Ecto neural progenitor cell (in vitro differentiated cells): ENCODE results near the gene GRM8.

Experiments
- DNase-seq: peaks from one replicate; pipeline ENCODE4 v3.0.0-alpha.2; 2018; ENCODE audit warnings: low spot score

Gene GRM8

DNA sequence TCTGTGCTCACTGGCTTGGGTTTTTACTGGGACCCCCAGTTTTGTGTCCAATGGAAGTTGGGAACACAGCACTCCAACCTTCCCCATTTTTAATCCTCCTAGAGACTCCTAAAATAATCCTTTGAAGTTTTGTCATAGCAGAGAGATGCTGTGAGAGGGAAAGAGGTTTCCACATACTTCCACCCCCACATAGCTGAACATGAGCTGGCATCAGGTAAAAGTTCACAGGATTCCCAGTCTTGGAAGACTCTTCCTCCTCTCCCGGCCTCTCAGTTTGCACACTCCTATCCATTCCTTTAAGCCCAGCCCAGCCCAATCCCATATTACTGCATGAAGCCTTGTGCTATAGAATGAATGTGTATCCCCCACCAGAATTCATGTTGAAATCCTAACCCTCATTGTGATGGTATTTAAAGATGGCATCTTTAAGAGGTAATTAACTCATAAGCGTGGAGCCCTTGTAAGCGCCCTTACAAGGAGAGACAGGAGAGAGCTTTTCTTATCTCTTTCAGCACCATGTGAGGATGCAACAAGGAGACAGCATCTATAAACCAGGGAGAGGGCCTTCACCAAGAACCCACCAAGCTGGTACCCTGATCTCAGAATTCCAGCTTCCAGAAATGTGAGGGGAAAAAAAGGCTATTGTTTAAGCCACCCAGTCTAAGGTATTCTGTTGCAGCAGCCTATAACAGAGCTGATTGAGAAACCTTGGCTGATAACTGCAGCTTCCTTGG lies 22.4 kb downstream of the GRM8 start:
- DNase-seq, result no peak

DNA sequence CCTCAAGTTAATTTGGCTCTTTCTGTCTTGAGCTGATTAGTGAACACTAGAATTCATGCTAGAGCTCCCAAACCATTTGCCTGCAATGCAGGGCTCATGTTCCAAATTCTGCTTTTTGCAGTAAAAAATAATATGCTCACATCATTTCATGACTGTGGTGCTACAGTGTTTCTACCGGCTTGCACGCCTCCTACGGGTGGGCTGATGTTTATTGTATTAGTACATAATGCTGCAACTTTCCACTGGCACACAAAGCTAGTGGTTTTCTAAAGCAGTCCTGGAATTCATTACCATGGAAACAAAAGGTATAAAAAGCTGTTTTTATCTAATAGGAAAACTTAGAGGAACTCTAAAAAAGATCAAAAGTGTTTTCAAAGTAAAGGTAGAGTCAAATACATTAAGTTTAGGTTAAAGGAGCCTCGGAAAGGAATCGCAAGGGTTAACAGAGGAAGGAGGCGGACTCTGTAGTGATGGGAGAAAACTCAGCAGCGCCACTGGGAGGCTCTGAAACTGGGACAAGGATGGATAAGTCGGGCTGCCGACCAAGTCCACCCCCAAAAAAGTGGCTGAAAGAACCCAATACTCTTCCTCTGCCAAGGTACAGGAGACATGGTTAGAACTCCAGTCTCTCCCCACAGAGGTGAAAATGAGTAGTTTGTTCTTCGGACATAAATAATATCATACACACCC lies 25.9 kb downstream of the GRM8 start:
- no peak for DNase-seq

DNA sequence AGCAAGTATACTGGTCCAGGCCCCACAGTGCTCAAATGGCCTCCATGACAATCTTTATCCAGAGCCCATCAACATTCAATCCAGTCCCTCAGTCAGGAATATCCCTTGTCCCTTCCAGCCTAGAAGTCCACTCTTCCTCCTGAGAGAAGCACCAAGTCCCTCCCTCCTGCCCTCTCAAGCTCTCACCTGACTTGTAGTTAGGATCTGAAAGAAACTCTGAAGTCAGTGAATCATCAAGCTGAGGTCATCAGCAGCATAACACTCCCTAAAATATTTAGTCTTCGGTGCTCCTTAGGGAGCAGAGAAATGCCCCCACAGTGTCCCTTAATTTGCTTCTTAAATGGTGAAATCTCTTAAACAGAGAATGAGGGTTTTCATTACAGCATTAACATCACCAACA lies 31.0 kb downstream of the GRM8 start:
- DNase-seq, result no peak

DNA sequence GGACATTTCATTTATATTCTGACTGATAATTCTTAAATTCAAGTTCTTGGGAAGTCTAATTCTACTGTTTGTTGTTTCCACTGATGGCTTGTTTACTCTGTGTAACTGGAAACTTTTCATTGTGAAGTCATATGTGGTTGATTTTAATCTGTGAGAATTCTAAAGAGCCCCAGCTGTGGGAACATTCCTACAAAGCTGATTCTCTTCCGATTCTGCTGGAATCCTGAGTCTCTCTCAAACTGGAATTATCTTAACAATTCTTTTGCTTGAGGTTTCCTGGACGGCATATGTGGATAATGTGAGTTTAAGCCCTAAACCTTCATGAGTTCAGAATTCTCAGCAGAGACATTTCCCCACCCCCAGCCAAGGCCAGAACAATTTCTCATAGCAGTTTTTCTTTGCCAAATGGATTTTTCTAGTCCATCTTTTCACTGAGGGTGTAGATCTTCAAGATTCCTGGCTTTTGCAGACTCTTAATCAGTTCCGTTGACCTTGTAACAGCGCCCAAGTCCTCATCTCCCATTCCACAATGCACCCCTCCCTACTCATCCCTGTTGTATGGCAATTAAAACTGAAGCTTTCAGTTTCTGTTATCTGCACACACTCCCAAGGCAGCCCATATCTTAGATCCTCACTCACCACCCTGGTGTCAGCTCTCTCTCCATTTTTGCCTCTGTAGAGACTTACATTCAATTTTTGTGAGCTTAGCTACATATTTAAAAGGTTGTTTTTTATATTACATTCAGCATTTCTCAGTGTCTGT lies 37.6 kb downstream of the GRM8 start:
- no peak for DNase-seq

DNA sequence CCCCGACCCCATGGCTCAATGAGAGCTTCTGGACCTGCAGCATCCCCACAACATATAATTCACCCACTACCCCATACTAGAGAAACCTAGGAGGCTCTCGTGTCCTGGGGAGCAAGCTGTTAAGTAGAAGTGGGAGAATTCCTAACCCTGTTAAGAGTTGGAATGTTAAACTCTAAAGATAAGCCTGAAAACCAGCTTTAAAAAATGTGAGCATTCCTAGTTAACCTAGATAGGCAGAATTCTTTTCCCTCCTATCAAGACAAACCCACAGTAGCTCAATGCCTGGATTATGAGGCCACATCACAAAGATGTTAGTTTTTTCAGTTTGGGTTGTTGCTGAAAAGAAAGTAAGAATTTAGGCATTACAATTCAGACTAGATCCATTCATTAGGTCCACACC lies 42.9 kb downstream of the GRM8 start:
- DNase-seq, result no peak

DNA sequence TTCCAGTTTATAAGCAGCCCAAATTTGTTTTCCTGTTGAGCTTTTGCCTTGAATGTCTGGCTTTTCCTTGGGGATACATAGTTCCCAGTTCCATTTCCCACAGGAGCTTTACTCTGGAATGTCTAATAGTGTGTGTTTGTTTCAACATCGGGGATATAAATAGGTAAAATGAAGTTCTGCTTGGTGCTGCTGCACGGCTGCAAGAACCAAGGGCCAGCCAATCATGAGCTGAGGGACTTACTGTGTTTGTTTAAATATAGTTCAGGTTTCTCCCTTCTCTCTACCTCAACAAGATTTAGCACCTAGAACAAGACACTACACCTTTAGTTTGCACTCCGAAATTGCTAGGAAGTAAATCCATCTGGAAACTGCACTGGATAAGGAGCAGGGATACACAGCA lies 43.9 kb downstream of the GRM8 start:
- no peak for DNase-seq

DNA sequence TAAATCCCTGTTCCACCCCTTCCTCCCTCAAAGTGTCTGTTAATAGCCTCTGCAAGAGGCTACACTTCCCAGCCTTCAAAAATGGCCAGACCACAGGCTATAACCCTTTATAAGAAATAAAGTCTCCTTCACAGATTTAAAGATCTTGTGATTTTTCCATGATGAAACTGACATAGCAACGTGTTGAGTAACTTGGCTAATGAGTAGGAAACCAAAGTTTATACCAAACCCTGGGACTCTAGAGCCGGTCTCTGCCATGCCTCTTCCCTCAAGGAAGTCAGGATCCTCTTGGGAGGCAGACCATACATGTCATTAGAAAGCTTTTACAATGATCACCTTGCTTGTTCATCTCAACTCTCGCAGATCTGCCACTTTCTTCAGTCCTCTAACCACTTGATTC lies 44.4 kb downstream of the GRM8 start:
- DNase-seq, result no peak

DNA sequence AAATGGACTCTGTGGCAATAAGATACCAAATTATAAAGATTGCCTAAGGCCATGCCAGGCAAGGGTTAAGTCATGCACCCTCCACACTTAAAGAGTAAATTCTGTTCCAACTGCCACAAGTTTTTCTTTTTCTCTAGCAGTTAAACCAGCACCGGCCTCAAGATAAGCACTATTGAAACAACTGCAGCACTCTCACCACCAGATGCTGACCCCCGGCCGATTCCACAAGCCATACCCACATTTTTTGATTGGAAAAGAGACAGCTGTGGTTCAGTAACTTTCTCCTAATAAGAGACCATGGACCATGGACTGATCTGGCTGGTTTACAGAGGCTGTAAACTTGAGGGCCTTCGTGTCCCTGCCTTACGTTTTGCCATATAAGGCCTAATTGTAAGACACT lies 44.9 kb downstream of the GRM8 start:
- no peak for DNase-seq

DNA sequence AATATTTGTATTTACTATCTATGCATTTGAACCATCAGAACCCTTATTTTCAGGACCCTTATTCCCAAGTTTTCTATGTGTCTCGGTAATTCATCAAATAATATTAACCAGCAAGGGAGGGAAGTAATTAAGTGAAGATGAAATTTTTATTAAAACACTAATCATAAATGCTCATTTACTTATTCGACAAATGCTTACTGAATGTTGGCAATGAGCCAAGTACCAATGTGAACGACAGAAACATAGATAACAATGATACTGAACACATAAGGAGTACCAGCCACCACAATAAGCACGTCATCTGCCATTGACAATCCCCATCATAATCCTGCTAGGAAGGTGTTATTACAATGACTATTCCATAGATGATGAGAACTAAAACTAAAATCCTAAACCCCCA lies 45.5 kb downstream of the GRM8 start:
- no peak for DNase-seq

DNA sequence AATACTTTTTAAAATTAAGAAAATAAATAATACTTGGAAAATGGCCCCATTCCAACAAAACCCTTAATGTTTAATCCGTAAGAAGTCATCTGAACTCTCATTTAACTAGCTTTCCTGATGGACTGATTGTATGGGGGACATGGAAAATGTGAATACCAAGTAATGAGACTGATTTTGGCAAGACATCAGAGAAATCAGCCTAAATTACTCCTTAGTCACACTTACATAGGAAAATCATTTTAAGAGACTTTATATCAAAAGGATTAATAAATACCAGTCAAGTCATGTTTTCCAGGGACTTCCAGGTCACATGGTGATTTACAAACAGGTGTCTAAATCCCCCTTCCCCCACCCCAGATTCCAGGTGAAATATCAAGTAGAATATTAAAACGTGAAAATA lies 58.2 kb downstream of the GRM8 start:
- DNase-seq, result no peak

DNA sequence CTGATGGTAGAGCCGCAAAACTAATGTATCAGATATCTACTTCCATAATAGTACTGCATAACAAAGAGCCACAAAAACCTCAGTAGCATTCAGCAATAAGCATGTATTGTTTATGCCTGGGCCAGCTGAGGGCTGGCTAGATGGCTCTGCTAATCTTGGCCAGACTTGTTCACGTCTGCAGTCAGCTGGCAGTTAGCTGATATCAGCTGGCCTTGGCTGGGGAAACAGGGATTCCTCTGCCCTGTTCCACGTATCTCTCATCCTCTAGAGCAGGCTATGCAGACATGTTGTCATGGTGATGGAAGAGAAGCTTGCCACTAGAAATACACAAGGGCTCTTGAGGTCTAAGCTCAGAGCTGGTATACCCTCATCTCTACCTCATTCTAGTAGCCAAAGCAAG lies 62.9 kb downstream of the GRM8 start:
- no peak for DNase-seq

DNA sequence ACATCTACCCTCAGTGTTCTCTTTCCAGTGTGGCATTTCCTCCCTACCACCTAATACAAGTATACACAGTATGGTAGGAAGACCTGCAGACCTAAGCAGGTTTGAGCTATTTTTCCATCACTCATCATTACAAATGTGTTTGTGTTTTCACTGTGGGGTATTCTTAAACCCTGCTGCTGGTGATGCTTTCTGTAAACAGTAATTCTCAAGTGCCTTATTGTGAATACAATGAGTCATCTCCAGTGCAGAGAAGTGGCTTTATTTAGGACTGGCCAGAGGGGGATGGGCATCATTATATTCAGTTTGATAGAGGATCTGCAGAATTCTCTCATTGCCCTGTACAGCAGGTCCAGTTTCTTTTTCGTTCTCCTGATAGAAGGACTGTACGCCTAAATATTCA lies 63.7 kb downstream of the GRM8 start:
- no peak for DNase-seq

DNA sequence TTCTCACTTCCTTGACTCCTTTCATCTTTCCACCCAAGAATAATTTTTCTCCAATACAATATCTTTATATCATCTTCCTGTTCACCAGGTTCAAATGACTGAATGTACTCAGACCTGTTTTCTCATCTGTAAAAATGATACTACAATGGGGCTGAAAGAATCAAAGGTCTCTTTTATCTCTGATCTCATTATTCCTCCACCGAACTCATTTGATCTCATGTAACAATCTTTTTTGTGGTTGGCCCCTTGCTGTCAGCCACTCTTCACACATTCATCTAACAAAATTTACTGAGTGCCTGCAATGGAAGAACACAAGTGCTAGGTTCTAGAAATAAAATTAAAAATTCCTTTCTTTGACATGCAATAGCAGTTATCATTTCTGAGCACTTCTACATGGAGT lies 65.0 kb downstream of the GRM8 start:
- DNase-seq, result no peak

DNA sequence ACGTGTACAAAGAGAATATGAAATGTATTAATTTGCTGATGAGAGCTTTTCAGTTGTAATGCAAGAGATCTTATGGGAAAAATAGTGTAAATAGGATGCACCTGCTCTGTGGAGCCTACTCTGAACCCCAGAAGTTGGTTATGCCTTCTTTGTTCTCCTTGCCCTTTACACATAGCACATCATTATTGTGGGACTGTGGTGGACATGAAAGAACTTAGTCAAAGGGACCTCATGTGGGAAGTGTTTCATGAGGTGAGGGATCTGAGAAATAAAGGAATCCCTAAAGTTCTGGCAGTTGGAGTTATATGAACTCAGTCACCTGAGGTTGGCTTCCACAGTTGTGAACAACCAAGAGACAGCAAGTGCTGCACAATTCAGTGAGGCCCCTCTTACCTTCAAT lies 66.1 kb downstream of the GRM8 start:
- no peak for DNase-seq

DNA sequence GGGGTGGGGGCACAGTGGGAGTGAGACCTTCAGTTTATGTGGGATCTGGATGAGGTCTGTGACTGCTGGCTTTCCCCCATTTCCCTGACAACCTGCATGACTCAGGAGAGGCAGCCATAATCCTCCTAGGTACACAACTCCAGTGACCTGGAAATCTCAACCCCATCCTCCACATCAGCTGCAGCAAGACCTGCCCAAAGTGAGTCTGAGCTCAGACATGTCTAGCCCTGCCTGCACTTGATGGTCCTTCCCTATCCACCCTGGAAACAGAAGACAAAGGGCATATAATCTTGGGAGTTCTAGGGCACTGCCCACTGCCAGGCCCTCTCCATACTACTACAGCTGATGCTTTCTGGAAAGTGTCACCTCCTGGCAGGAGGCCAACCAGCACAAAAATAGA lies 75.6 kb downstream of the GRM8 start:
- no peak for DNase-seq

DNA sequence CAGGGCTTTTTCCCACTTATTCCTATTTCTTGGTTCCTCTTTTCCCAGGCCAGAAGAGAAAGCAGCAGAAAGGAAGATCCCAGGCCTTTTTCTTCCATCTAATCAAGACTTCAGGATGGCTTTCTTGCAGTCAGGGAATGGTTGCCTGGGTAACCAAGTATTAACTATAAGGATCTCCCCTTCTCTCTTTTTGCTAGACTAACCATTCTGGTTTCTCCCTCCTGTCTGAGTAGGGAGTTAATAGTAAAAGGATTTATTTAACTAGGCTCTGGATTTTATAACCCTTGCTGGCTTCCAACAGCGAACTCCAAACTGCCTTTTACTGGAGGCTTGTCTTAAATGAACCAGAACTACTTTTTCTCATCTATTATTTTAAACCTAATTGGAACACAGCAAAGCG lies 90.4 kb downstream of the GRM8 start:
- no peak for DNase-seq

DNA sequence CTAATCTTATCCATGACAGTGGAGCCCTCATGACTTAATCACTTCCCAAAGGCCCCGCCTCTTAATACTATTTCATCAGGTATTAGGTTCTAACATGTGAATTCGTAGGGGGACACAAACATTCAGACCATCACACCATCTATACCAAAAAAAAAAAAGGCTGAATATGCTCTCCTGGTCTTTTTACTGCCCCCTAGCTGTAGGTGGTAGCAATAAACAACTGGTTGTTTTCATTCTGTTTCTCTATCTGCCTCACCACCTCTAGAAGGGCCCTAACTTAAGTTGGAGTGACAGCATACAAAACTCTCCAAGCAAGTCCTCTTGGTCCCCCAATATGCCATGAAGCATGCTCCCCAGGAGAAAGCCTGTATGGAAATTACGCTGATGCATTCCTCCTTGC lies 94.1 kb downstream of the GRM8 start:
- no peak for DNase-seq

DNA sequence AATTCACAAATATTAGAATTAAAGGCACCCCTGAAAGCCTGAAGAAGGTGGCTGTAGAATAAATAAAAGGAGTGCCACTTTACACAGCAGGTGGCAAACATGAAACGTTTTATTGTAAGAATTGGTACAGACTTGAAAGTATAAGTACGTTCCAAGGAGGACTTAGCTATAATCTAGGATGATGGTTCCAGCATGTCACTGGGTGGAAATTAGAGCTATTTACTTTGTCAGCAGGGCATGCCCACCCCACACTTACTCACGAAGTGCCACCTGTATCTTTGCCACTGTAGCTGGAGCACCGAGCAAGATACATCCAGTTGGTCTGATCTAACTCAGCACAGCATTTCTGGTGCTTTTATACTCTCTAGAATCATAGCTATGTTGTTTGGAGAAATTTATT lies 97.8 kb downstream of the GRM8 start:
- no peak for DNase-seq

DNA sequence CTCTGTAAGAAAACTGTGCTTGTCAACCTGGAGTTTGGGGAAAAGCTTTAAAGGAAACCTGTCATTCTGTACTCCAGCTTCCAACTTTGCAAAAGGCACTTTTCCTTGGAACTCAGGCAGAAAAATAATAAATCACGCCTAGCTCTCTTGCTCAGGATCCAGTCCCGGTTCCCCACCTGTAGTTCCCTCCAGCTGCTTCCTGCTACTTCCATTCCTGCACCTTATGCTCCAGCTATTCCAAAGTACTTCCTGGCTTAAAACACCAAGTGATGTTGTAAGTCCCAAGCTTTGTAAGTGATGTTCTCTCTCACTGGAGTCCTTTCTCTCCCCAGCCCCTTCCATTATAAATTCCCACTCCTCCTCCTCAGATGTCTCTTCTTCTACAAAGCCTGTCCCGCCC lies 98.6 kb downstream of the GRM8 start:
- no peak for DNase-seq

DNA sequence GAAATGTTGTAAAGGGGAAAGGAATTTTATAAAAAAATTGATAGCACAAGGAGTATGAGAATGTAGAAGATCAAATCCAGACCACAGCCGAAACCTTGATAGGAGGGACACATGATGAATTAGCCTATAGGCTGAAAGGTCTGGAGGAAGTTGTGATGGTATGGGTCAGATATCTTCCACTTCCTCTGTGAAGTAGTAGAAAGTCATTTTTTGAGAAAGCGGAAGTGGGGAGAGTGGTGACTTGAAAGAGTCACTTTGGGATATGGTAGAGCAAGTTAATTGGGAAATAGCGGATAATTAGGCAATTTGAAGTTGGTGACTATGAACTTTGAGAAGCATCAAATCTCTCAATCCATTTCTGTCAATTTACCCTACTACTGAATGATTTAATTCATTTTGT lies 99.4 kb downstream of the GRM8 start:
- DNase-seq, result no peak

DNA sequence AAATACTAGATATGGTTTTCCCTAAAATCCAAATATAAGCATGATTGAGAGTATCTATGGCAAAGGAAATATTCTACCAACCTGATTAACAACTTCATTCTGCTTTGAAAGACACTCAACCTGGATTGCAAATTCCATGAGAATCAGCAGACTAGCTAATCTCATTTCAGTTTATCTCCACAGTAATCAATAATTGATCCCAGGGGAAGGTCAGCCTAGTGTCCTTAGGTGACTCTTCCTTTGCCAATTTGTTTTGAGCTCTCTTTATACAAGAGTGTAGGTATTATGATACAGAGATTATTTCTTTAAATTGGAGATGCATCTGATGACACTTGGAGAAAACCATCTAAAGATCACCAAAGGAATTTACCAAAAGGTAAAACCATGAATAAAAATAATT lies 100.3 kb downstream of the GRM8 start:
- DNase-seq, result no peak

DNA sequence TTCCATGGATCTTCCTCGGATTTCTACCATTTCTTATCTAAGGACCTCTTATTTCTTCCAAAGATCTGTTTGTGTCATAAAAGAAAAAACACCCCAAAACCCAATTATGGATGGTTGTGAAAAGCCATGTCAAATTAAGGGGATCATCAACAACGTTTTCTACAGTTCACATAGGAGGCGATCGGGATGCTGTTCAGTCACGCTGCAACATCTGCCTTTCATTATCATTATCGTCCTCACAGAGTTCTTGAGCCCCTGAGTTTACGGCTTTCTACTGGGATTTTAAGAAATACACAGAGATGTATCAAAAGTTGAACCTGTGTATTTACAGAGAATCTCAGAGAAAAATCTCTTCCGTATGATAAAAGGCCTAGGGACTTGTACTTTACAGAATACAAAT lies 101.4 kb downstream of the GRM8 start:
- no peak for DNase-seq

DNA sequence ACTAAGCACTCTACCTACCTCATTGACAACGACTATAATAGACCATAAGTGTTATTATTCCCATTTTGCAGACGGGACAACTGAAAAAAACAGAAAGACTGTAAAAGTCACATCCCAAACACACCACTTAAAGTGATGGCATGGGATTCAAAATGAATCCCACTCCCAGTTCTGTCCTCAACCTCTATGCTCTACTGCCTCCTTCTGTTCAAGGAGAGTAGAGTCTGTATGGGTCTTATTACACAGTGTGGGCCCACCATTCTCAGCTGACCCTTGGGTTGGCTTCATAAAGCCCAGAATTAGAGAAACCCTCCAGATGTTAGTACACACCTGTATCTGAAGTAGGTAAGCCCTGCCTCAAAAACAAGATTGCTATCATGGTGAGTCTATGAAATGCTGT lies 102.2 kb downstream of the GRM8 start:
- no peak for DNase-seq
